Cardiac muscle cell (in vitro differentiated cells and primary cell): ENCODE data around the gene XRCC1. TPM values are rescaled to one million over a fixed set of nuclear protein-coding genes. Genes with fewer than 3 reads are reported as not detected.

Source experiments
- DNase-seq, 2 donors: peaks; one replicate each; pipeline versions ENCODE4 v3.0.0 to v3.0.0-alpha.2; 2010 to 2017; ENCODE audit warnings: low read depth in 1 of 2, low spot score in 1 of 2
- H3K27ac ChIP-seq: fragments of 200-600 bp; sonication (generic); 2 replicates; pipeline ENCODE4 v1.5.1; 2016
- H3K27me3 ChIP-seq: fragments of 200-600 bp; sonication (generic); 2 replicates; pipeline ENCODE4 v1.6.0; 2016; ENCODE audit warnings: control low read depth
- H3K36me3 ChIP-seq: fragments of 200-600 bp; sonication (generic); 2 replicates; pipeline ENCODE4 v1.5.1; 2016; ENCODE audit warnings: control low read depth
- H3K4me1 ChIP-seq: fragments of 200-600 bp; sonication (generic); 2 replicates; pipeline ENCODE4 v1.8.1; 2017; ENCODE audit warnings: low read depth, mild to moderate bottlenecking, mixed run types
- H3K4me3 ChIP-seq: fragments of 200-600 bp; sonication (generic); 2 replicates; pipeline ENCODE4 v1.5.1; 2016; ENCODE audit warnings: mild to moderate bottlenecking
- H3K9me3 ChIP-seq: fragments of 200-600 bp; sonication (generic); 2 replicates; pipeline ENCODE4 v1.5.1; 2017; ENCODE audit warnings: low read depth, mild to moderate bottlenecking, control low read depth
- polyA plus RNA-seq: library from polyadenylated mRNA; unstranded; fragments of >200 nt; fragmentation: Nextera tagmentation; extraction: Ambion mirVana; gene quantifications from 2 replicates; pipeline ENCODE4 v1.2.1, GENCODE V29; 2016
- total RNA-seq: library from RNA; depleted of rRNA; stranded (reverse); fragments of >200 nt; gene quantifications from 2 replicates; pipeline ENCODE4 v1.2.3, GENCODE V29; 2016
- TF ChIP-seq, protein P1 (sequence below): IDR thresholded peaks from 2 replicates; pipeline ENCODE4 v1.5.1; 2012; ENCODE audit warnings: low read depth, mild to moderate bottlenecking, low read length

XRCC1 gene
- total and polyA plus RNA-seq, 2 experiments from 2014 or later, result 52.0 to 82.5 TPM

GRCh38 chr19:43578787-43579186, 3.5 kb upstream of the XRCC1 start:
- H3K9me3 ChIP-seq, result no peaks in the 10 kb centered on the region
- no peaks in the 10 kb centered on the region for H3K27me3 ChIP-seq
- TF ChIP-seq, protein P1, sequence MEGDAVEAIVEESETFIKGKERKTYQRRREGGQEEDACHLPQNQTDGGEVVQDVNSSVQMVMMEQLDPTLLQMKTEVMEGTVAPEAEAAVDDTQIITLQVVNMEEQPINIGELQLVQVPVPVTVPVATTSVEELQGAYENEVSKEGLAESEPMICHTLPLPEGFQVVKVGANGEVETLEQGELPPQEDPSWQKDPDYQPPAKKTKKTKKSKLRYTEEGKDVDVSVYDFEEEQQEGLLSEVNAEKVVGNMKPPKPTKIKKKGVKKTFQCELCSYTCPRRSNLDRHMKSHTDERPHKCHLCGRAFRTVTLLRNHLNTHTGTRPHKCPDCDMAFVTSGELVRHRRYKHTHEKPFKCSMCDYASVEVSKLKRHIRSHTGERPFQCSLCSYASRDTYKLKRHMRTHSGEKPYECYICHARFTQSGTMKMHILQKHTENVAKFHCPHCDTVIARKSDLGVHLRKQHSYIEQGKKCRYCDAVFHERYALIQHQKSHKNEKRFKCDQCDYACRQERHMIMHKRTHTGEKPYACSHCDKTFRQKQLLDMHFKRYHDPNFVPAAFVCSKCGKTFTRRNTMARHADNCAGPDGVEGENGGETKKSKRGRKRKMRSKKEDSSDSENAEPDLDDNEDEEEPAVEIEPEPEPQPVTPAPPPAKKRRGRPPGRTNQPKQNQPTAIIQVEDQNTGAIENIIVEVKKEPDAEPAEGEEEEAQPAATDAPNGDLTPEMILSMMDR, result no peak
- no peak overlapping the region for H3K4me3 ChIP-seq
- H3K4me1 ChIP-seq, result peaks cover 7% of the 10 kb centered on the region
- H3K27ac ChIP-seq, result no peak overlapping the region
- no peak for DNase-seq
- H3K36me3 ChIP-seq, result no peaks in the 10 kb centered on the region

- H3K27me3 ChIP-seq, result no peaks in the 10 kb centered on the region
- TF ChIP-seq, protein P1, result no peak
- H3K4me3 ChIP-seq, result peak overlapping the region; percentile 23
- H3K4me1 ChIP-seq, result peaks cover 7% of the 10 kb centered on the region
- H3K27ac ChIP-seq, result peak overlapping the region; percentile 79
- DNase-seq, result no peak
- H3K36me3 ChIP-seq, result peaks cover 4% of the 10 kb centered on the region
- H3K9me3 ChIP-seq, result no peaks in the 10 kb centered on the region
Measured at GRCh38 chr19:43575955-43576878, 890 bp upstream of the XRCC1 start.

DNA sequence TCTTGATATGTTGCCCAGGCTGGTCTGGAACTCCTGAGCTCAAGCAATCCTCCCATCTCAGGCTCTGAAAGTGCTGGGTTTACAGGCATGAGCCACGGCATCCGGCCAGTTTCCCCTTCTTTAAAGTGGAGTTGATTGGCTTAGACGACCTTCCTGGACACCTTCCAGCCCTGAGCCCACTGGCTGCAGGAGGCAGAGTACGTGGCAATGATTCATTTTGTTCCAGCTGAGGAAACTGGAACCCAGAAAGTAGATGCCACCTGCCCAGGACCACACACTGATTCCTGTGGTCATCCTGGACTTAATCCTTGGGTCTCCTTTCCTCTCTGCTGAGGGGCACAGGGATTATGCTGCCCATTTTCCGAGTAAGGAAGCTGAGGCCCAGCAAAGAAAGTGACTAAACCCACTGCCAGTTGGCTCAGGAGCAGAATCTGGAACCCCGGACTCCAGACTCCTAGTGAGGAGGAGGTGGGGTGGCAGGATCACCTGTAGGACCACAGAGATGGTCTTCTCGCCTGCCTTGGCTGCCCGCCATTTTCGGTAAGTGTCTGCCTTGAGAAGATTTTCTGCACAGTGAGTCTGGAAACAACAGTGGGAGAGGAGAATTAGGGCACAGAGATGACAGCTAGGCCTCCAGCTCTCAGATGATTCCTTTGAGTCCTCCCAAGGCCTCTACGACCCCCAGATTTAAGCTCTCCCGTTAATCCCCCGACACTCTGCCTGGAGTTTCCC, 737 bp downstream of the XRCC1 start:
- H3K27ac ChIP-seq, result peak overlapping the region; percentile 77
- H3K36me3 ChIP-seq, result peaks cover 4% of the 10 kb centered on the region
- no peaks in the 10 kb centered on the region for H3K9me3 ChIP-seq
- peak in 1 of 2 donors; percentile 41 for DNase-seq
- no peaks in the 10 kb centered on the region for H3K4me1 ChIP-seq
- TF ChIP-seq, protein P1, result no peak
- H3K27me3 ChIP-seq, result no peaks in the 10 kb centered on the region
- H3K4me3 ChIP-seq, result peak overlapping the region; percentile 63

- DNase-seq, result no peak
- H3K4me1 ChIP-seq, result no peaks in the 10 kb centered on the region
- peaks cover 4% of the 10 kb centered on the region for H3K36me3 ChIP-seq
- TF ChIP-seq, protein P1, result no peak
- no peak overlapping the region for H3K27ac ChIP-seq
- H3K4me3 ChIP-seq, result no peak overlapping the region
- H3K27me3 ChIP-seq, result no peaks in the 10 kb centered on the region
- no peaks in the 10 kb centered on the region for H3K9me3 ChIP-seq
Measured at GRCh38 chr19:43572171-43572588, 3.1 kb downstream of the XRCC1 start.

DNA sequence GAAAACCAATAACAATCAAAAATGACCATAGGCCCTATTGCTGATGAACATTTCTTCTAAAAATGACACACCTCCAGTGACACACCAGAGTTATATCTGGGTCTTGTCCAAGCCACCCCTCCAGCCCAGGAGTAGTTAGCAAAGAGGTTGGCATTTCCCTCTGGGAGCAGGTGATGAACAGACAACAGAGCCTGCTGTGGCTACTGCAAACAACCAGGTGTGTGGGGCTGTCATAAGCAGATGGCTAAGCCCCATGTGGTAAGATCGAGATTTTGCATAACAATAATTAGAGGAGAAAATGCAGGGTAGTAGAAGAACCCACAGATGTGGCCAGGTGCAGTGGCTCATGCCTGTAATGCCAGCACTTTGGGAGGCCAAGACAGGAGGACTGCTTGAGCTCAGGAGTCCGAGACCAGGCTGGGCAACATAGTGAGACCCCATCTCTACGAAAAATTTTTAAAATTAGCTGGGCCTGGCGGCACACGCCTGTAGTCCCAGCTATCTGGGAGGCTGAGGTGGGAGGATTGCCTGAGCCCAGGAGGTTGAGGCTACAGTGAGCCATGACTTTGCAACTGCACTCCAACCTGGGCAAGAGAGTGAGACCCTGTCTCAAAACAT, 5.0 kb downstream of the XRCC1 start:
- Histone ChIP-seq H3K4me1 (no peaks in the 10 kb centered on the region), H3K4me3 (no peak overlapping the region), H3K9me3 (no peaks in the 10 kb centered on the region), H3K36me3 (peaks cover 4% of the 10 kb centered on the region), H3K27ac (no peak overlapping the region), H3K27me3 (no peaks in the 10 kb centered on the region)
- DNase-seq, result no peak
- TF ChIP-seq, protein P1, result no peak
